Measurements from ENCODE around the gene BEST4. TPM values are rescaled to one million over a fixed set of nuclear protein-coding genes. Genes with fewer than 3 reads are reported as not detected.
A peak's percentile ranks its signal among the peaks of the same experiment; 100 is the strongest.

The BEST4 gene
- total and polyA plus RNA-seq, 2 of the 8 experiments (the other 6 are each of a cell fraction or from before 2014, with no cell fraction given), result 0.76 to 1.4 TPM

- ChIA-PET POLR2A (ENCODE audit: partially characterized antibody) (interaction anchor here (0.6 to 19.2 kb wide), 21 partner anchors 10 to 689 kb away, joined by 3 to 547 read pairs (median 5); partner anchors contain the start of genes BEST4, BTBD19, HPDL and MUTYH), CTCF (ENCODE audit: partially characterized antibody) (interaction anchor here (0.6 to 5.4 kb wide), 15 partner anchors 8 to 722 kb away, joined by 3 to 33 read pairs (median 5); partner anchors contain the start of genes BEST4, BTBD19, HECTD3 and HPDL)
- H3K79me2 ChIP-seq (ENCODE audit: control insufficient read depth in 1 of 2, insufficient read depth in 2 of 2, low read length in 2 of 2), result no peaks in the 10 kb centered on the region
- H3K27ac ChIP-seq (ENCODE audit: low read depth, low read length), result peak within 1 kb of the TSS; percentile 91
- H2BK15ac ChIP-seq (ENCODE audit: low read length), result no peak within 1 kb of the TSS
- no peaks in the 10 kb centered on the region for H3K79me1 ChIP-seq (ENCODE audit: low read depth, low read length)
- no peak within 1 kb of the TSS for H2AFZ ChIP-seq (ENCODE audit: low read length)
- peak within 1 kb of the TSS; percentile 97 for H4K5ac ChIP-seq (ENCODE audit: insufficient read length, low read depth, low read length)
- peak within 1 kb of the TSS; percentile 51 to 93 (median 84); a peak in 6 of 7 replicates for H3K9ac ChIP-seq (replicated peaks in 1 of 4; ENCODE audit: extremely low read depth in 1 of 4, low read depth in 3 of 4, low read length in 3 of 4)
- no peak within 1 kb of the TSS for H3K4ac ChIP-seq (replicated peaks; ENCODE audit: insufficient read length, low read depth, low read length)
- H4K91ac ChIP-seq (replicated peaks; ENCODE audit: insufficient read length, low read length), result peak within 1 kb of the TSS; percentile 74
- H4K8ac ChIP-seq (ENCODE audit: extremely low read depth, insufficient read depth, low read length), result peak within 1 kb of the TSS; percentile 91
- H3K56ac ChIP-seq (replicated peaks; ENCODE audit: insufficient read length, low read depth, low read length), result peak within 1 kb of the TSS; percentile 85
- H3K4me1 ChIP-seq (replicated peaks in 1 of 4; ENCODE audit: control insufficient read depth in 3 of 4, insufficient read depth in 4 of 4, low read length in 3 of 4), result peaks cover 0 to 5% (median 2%) of the 10 kb centered on the region in 4 experiments; a peak in 3 of 7 replicates
- peaks cover 0 to 10% of the 10 kb centered on the region in 2 experiments for H4K20me1 ChIP-seq (replicated peaks in 1 of 2; ENCODE audit: control insufficient read depth in 1 of 2, insufficient read depth in 2 of 2, low read length in 2 of 2)
- no peaks in the 10 kb centered on the region for H3K9me3 ChIP-seq (ENCODE audit: insufficient read depth in 2 of 2, low read depth in 1 of 2, low read length in 1 of 2)
- peak within 1 kb of the TSS; percentile 95 for H3K18ac ChIP-seq (ENCODE audit: extremely low read depth, low read length)
- peaks cover 7% of the 10 kb centered on the region; the same call in 1 of the 2 replicates for H3K23me2 ChIP-seq (ENCODE audit: low read depth, low read length)
- H3K23ac ChIP-seq (ENCODE audit: insufficient read length), result no peak within 1 kb of the TSS
- peak within 1 kb of the TSS; percentile 68 to 72 for H3K4me2 ChIP-seq (ENCODE audit: insufficient read depth in 1 of 2, low read depth in 2 of 2, low read length in 2 of 2)
- no peak within 1 kb of the TSS for H3K14ac ChIP-seq (ENCODE audit: insufficient read length)
- peak; percentile 93 to 98 for DNase-seq (ENCODE audit: low read depth in 1 of 2, low spot score in 2 of 2)
- 2% methylated on average over 65 of the region's 79 CpGs; no CpG with 5 or more reads in 1 of the 2 experiments for WGBS, 2 experiments (ENCODE audit: extremely low coverage in 1 of 2, insufficient coverage in 1 of 2, insufficient read length in 1 of 2, insufficient replicate concordance in 2 of 2, low coverage in 1 of 2, low lambda C conversion rate in 2 of 2, missing lambda C conversion rate in 1 of 2)
- FAIRE-seq, result no peak
- no peak within 1 kb of the TSS for H2BK20ac ChIP-seq (ENCODE audit: low read length)
- peak within 1 kb of the TSS; percentile 60 to 76 (median 66) for H3K4me3 ChIP-seq (ENCODE audit: extremely low read depth in 1 of 4, insufficient read depth in 2 of 4, low read depth in 3 of 4, low read length in 4 of 4)
- peaks cover 0 to 11% (median 9%) of the 10 kb centered on the region in 4 experiments; a peak in 4 of 8 replicates for H3K36me3 ChIP-seq (ENCODE audit: control insufficient read depth in 2 of 4, insufficient read depth in 4 of 4, low read length in 3 of 4)
- H2BK12ac ChIP-seq (ENCODE audit: low read depth, low read length), result no peak within 1 kb of the TSS
- peaks cover 0 to 5% (median 0%) of the 10 kb centered on the region in 4 experiments; a peak in 2 of 7 replicates for H3K27me3 ChIP-seq (replicated peaks in 1 of 4; ENCODE audit: control insufficient read depth in 3 of 4, extremely low read depth in 1 of 4, insufficient read depth in 3 of 4, low read length in 3 of 4)
- peak within 1 kb of the TSS; percentile 81; the same call in 1 of the 2 replicates for H2BK5ac ChIP-seq (ENCODE audit: low read depth, low read length)
- no peak within 1 kb of the TSS for H2BK120ac ChIP-seq (replicated peaks; ENCODE audit: low read depth, low read length)
- no peak within 1 kb of the TSS; the same call in 1 of the 2 replicates for H2AK5ac ChIP-seq (ENCODE audit: low read depth, low read length)
- TF ChIP-seq PHF8 (conservative IDR thresholded peaks at IDR 0.05; ENCODE audit: low read depth, low read length) (peak; percentile 97), SRF (IDR thresholded peaks at IDR 0.05; ENCODE audit: low read depth, low read length) (0 out of 2 replicates have a peak, but pooled peaks have one; percentile 7), TBP (IDR thresholded peaks at IDR 0.05; ENCODE audit: low read depth, low read length) (peak; percentile 60; the same call in 1 of the 2 replicates), POLR2A (IDR thresholded peaks at IDR 0.05; ENCODE audit: control extremely low read depth in 1 of 2, low read depth in 2 of 2, low read length in 2 of 2) (peak in 1 of 2 experiments; percentile 98; a peak in 2 of 3 replicates), SP4 (IDR thresholded peaks at IDR 0.05; ENCODE audit: low read length) (peak; percentile 78; the same call in 1 of the 2 replicates), RBBP5 (IDR thresholded peaks at IDR 0.05; ENCODE audit: borderline replicate concordance, low read depth, low read length) (peak; percentile 45), CREB1 (IDR thresholded peaks at IDR 0.05) (peak; percentile 60), GTF2F1 (IDR thresholded peaks at IDR 0.05; ENCODE audit: borderline replicate concordance, low read depth, low read length) (0 out of 2 replicates have a peak, but pooled peaks have one; percentile 57), SAP30 (IDR thresholded peaks at IDR 0.05; ENCODE audit: insufficient read depth, insufficient replicate concordance, low read length) (no peak), TAF1 (IDR thresholded peaks at IDR 0.05; ENCODE audit: low read depth, low read length) (peak; percentile 77; the same call in 1 of the 2 replicates), MAFK (IDR thresholded peaks at IDR 0.05; ENCODE audit: low read depth, low read length) (no peak)
Measured at GRCh38 chr1:44799770-44800584, 12.0 kb upstream of the BEST4 start, which contains the start of gene PLK3. PLK3 (plus strand) TSS chr1:44800377; CDS start chr1:44800464, 87 bp downstream.
